GM12865 (cell line): ENCODE measurements around the gene TMEM235.

Experiments
- DNase-seq: peaks from one replicate; pipeline ENCODE4 v3.0.0; 2010; ENCODE audit warnings: low read depth
- H3K4me3 ChIP-seq: 2 replicates; pipeline ENCODE4 v1.5.1; 2011; ENCODE audit warnings: mild to moderate bottlenecking, low read depth, low read length, control low read depth
- CTCF ChIP-seq: IDR thresholded peaks from 2 replicates; pipeline ENCODE4 v1.5.1; 2011; ENCODE audit warnings: low read length, control low read depth, low read depth, inconsistent platforms; ENCODE audit not compliant: insufficient read depth; ENCODE audit errors: missing control alignments

The TMEM235 gene

DNA sequence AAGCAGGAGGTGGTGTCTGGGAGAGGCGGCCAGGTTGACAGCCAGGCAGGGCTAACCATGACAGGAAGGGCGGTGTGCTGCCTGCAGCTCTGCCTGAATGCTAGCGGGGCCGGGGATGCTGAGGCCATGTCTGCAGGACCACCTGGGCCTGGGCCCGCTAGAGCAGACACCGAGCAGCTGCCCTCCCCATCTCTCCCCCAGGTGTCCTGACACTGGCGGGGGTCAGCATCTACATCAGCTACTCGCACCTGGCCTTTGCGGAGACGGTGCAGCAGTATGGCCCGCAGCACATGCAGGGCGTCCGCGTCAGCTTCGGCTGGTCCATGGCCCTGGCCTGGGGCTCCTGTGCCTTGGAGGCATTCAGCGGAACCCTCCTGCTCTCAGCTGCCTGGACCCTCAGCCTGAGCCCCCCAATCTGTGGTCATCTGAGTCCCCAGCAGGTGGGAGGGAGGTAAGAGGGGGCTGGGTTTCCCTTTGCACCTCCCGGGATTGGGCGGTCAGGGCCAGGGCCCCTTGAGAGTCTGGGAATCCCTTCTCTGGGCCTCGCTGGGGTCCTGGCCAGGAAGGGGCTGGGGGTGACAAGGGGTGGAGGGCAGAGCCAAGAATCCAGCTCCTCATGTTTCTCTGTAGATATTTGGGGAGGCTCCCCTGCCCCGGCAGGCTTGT lies 7.5 kb downstream of the TMEM235 start:
- DNase-seq, result no peak
- no peak for TF ChIP-seq CTCF
- no peak overlapping the region for H3K4me3 ChIP-seq

- no peak overlapping the region for H3K4me3 ChIP-seq
- TF ChIP-seq CTCF, result no peak
- peak; percentile 37 for DNase-seq
Observed at GRCh38 chr17:78239489-78239931, 8.1 kb downstream of the TMEM235 start.

GRCh38 chr17:78240012-78240655 lies 8.7 kb downstream of the TMEM235 start:
- DNase-seq, result no peak
- H3K4me3 ChIP-seq, result no peak overlapping the region
- no peak for TF ChIP-seq CTCF

GRCh38 chr17:78240839-78241238 lies 9.4 kb downstream of the TMEM235 start:
- H3K4me3 ChIP-seq, result no peak overlapping the region
- DNase-seq, result no peak
- TF ChIP-seq CTCF, result no peak

DNA sequence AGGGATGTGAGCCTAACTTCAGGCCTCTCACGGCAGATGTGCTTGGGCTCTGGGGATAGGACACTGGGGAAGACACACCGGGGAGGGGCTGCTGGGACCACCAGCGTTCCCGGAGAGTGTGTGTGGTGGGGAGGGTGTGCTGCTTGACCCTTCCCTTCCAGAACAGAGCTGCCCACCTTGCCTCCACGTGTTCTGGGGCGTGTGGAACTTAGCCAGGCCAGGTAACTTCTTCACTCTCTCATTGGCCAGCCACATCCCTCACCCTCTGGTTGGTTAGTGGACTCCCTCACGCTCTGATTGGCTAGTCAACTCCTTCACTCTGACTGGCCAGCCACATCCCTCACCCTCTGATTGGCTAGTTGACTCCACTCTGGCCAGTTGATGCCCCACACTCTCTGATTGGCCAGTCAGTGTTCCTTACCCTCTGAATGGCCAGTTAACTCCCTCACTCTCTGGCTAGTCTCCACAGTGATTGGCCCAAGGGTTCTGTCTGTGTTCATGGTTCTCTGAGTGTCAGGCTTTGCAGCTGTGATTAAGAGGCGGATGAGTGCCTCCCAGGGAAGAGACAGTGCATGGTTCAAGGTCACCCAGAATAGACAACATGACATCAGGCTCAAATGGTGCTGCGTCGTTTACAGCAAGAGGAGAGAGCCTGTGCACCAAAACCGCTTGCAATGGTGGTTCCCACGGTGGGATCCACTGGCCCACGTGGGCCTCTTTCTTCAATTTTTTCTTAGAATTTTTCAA lies 10.0 kb downstream of the TMEM235 start:
- no peak for TF ChIP-seq CTCF
- peak; percentile 67 for DNase-seq
- H3K4me3 ChIP-seq, result no peak overlapping the region

- DNase-seq, result peak; percentile 72
- H3K4me3 ChIP-seq, result no peak overlapping the region
- no peak for TF ChIP-seq CTCF
Observed at GRCh38 chr17:78242024-78242742, 10.8 kb downstream of the TMEM235 start.
